HG02759 (cell line): ENCODE data around the gene WIZ.

ENCODE experiments used
- ATAC-seq: cut with Tn5 transposase; IDR thresholded peaks from one replicate; pipeline ENCODE4 v1.9.1; 2021; ENCODE audit warnings: mild to moderate bottlenecking, moderate library complexity; ENCODE audit not compliant: unreplicated experiment

WIZ gene

GRCh38 chr19:15430526-15431120 lies 19.1 kb downstream of the WIZ start:
- no peak for ATAC-seq

DNA sequence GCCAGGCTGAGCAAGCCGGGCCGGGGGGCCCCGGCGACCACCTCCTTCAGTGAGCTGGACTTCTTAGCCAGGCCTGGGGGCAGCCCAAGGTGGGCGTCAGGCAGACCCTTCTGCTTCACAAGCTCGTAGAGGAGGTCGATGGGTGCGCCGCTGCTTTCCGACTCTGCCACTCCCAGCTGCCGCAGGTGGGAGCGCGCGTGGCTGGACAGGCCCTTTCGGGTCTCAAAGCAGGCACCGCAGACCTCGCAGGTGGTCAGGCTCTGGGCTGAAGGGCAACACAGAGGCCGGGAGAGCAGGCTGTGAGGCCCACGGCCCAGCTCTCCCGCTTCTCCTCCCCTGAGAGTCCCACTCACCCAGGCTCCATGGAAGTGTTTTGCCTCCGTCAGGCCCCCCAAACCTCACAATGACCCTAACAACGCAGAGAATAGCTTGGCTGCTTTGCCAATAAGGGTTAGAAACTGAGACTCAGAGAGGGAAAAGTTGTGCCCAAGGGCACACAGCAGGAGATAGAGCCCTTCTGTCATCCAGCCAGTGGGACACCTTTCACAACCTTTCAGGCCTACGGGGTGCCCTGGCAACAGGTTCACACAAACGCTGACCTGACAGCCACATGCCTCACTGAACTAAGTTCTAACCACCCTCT lies 19.8 kb downstream of the WIZ start:
- no peak for ATAC-seq

GRCh38 chr19:15428956-15429824 lies 20.6 kb downstream of the WIZ start:
- no peak for ATAC-seq

- no peak for ATAC-seq
These were observed 21.7 kb downstream of the WIZ start for GRCh38 chr19:15427991-15428471.

DNA sequence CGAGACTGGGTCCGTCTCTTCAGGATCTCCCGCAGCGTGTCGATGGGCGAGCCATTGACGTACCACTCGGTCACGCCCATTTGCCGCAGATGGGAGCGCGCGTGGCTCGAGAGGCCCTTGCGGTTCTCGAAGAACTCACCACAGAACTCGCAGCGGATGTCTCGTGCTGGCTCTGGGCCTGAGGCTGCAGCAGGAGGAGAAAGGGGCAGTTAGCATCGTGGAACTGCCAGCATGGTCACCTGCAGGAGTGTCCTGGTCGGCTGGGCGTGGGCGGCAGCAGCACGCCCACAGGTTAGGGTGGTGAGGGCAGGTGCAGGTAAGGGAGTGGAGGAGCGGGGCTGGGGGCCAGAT lies 22.4 kb downstream of the WIZ start:
- no peak for ATAC-seq

GRCh38 chr19:15426485-15427349 lies 23.0 kb downstream of the WIZ start:
- no peak for ATAC-seq

DNA sequence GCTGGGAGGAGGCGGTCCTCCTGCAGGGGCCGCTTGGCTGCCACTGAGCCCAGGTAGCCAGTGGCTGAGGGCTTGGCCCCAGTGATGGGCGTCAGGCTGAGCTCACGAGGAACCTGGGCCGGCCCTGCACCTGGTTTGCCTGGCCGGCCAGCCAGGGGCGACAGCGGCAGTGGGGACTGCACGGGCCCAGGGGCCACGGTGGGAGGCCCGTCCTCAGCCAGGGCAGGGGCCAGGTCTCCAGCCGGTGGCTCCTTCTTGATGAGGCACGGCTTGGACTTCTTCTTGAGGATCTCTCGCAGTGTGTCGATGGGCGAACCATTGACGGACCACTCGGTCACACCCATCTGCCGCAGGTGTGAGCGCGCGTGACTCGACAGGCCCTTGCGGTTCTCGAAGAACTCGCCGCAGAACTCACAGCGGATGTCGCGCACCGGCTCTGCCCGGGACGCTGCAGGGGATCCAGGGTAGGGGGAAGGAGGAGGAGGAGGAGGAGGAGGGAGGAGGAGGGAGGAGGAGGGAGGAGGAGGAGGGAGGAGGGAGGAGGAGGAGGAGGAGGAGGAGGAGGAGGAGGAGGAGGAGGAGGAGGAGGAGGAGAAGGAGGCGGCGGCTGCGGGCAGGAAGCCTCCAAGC lies 24.3 kb downstream of the WIZ start:
- no peak for ATAC-seq

- ATAC-seq, result no peak
These were observed 25.0 kb downstream of the WIZ start for GRCh38 chr19:15424692-15425272.

- ATAC-seq, result no peak
These were observed 25.6 kb downstream of the WIZ start for GRCh38 chr19:15424121-15424520.

GRCh38 chr19:15423130-15423529 lies 26.6 kb downstream of the WIZ start:
- no peak for ATAC-seq

GRCh38 chr19:15422296-15423075 lies 27.3 kb downstream of the WIZ start:
- no peak for ATAC-seq

DNA sequence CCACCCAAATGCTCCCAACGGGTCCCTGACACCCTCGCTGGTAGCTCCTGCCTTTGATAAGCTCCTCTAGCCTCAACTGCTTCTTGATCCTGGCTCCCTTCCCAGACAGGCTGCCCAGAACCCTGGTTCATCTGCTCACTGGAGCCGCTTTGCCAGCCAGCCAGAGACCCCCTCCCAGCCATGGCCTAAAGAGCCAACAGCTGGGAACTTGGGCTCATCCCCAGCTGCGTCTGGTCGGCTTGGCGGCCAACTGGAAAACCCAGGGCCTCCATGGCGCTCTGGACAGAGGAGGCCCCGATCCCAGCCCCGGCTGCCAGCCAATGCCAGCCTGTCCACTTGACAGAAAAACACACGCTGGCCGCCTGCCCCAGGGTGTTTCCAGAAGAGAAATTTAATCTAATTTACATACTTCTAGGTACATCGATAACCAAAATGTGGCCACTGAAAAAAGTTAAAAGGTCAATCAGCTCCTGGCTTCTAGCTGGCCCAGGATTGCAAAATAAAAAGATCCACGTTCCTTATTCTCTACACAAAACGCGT lies 28.0 kb downstream of the WIZ start:
- no peak for ATAC-seq

GRCh38 chr19:15421136-15421695 lies 28.5 kb downstream of the WIZ start:
- no peak for ATAC-seq

DNA sequence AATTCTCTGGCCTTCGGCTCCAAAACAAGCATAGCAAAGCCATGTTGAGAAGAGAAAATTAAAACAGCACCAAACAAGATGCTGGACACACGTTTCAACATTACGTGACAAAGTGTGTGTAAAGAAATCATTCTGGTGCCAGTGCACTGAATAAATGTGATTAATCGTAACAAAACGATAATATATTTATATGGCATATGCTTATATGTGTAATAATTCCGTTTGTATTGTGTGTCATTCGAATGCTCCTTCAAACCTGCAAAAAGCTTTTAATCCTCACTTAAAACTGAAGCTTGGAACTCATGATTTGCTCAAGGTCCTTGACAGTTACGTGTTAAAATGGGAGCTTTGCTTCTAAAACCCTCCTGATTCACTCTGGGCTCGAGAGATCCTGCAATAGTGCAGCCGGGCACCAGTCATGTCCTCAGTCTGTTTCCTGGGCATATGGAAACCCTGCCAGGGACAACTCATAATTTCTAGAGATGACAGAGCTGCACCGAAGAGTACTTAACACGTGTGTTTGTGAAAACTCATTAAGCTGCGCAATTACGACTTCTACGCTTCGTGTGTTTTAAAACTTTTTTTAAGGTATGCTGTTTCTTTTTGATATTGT lies 30.2 kb downstream of the WIZ start:
- ATAC-seq, result no peak

DNA sequence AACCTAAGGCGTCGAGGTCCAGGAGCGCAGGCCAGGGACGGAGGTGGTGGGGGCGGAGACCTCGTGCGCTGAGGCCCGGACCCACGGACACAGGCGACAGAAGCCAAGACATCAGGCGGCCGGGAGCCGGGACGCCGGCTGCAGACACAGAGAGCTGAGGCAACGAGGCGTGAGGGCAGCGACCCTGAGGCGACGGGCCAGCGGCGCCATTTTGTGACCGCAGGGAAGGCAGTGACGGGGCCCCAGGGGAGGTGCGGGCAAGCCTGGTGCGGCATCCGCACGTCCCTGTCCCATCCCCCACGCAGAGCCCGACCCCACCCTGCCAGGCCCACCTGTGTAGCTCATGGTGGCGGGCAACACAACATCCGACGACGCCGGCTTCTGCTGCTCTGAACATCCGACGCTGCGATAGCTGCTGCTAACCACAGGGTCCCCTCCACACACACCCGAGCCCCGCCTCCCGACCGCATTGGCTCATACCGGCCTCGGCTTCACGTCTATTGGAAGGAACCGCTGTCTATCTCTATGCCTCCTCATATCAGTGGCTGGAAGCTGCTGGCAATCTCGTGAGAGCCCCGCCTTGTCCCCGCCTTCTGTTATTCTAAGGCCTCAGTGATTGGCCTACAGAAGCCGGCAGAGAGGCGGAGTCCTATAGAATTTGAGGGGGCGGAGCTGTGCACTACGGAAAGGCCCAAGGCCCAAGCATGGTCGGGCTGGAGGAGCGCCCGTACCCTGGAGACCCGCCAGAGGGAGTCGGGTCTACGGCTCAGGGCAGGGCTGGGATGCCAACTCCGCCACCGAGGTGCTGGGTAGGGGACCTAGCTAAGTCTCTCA lies 31.0 kb downstream of the WIZ start, which contains the start of gene AKAP8L:
Gene AKAP8L (minus strand): TSS at position 410 of the 834 bp plus-strand sequence. CDS start 65 bp downstream, at position 345.
- peak; percentile 91 for ATAC-seq

DNA sequence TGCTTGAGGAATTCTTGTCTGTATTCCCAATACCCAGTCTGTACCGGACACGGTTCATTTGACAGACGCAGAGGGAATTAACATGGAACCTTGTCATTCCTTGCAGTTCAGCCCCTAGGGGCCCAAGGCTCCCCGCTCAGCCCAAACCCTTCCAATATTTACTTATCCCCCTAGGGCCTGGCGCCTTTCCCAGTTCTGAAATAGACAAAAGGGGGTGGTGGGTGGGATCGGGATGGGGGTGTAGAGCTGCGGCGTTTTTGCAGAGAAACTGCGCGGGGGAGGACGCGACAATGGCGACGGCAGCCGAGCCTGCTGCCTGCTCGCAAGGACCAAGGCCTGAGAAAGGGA lies 31.6 kb downstream of the WIZ start:
- ATAC-seq, result no peak

GRCh38 chr19:15417699-15418098 lies 32.1 kb downstream of the WIZ start:
- no peak for ATAC-seq
